Fibroblast of mammary gland (primary cell): ENCODE measurements around the gene RNF113A.
A peak's percentile ranks its signal among the peaks of the same experiment; 100 is the strongest.

Experiments used
- DNase-seq: peaks from one replicate; pipeline ENCODE4 v3.0.0-alpha.2; 2010; ENCODE audit warnings: low read depth
- H3K4me3 ChIP-seq: 2 replicates; pipeline ENCODE4 v1.5.1; 2011; ENCODE audit warnings: low read depth, mild to moderate bottlenecking, low read length, moderate library complexity; ENCODE audit not compliant: control insufficient read depth
- CTCF ChIP-seq: conservative IDR thresholded peaks from 2 replicates; pipeline ENCODE4 v1.5.1; 2011; ENCODE audit warnings: low read depth, low read length, inconsistent platforms; ENCODE audit not compliant: control insufficient read depth, insufficient read depth

RNF113A gene

GRCh38 chrX:119878740-119879139 lies 7.2 kb upstream of the RNF113A start:
- H3K4me3 ChIP-seq = no peak overlapping the region
- TF ChIP-seq CTCF = no peak
- no peak for DNase-seq

GRCh38 chrX:119871245-119871598 lies 311 bp downstream of the RNF113A start:
- peak overlapping the region; percentile 80 for H3K4me3 ChIP-seq
- TF ChIP-seq CTCF = no peak
- DNase-seq = no peak

GRCh38 chrX:119870626-119871131 lies 854 bp downstream of the RNF113A start:
- DNase-seq = no peak
- TF ChIP-seq CTCF = no peak
- peak overlapping the region; percentile 80 for H3K4me3 ChIP-seq

- TF ChIP-seq CTCF = no peak
- DNase-seq = no peak
- peak overlapping the region; percentile 53 for H3K4me3 ChIP-seq
These were observed 18.1 kb downstream of the RNF113A start for GRCh38 chrX:119853444-119853843.

GRCh38 chrX:119852382-119853353 lies 18.9 kb downstream of the RNF113A start, which contains the start of gene UPF3B:
TSS of gene UPF3B (minus strand) at chrX:119852963. CDS start at chrX:119852928, 35 bp downstream.
- DNase-seq = peak; percentile 97
- TF ChIP-seq CTCF = no peak
- peak within 1 kb of the TSS; percentile 78 for H3K4me3 ChIP-seq

GRCh38 chrX:119833905-119834304 lies 37.6 kb downstream of the RNF113A start:
- H3K4me3 ChIP-seq = no peak overlapping the region
- no peak for DNase-seq
- no peak for TF ChIP-seq CTCF
